NCI-H1092 treated with DMSO at 0.1 percent for 48 hours (cell line): ENCODE results near the gene SMIM44.

Experiments
- DNase-seq: peaks from one replicate; lab custom pipeline; 2025; lab: John Stamatoyannopoulos, UW

Gene SMIM44

DNA sequence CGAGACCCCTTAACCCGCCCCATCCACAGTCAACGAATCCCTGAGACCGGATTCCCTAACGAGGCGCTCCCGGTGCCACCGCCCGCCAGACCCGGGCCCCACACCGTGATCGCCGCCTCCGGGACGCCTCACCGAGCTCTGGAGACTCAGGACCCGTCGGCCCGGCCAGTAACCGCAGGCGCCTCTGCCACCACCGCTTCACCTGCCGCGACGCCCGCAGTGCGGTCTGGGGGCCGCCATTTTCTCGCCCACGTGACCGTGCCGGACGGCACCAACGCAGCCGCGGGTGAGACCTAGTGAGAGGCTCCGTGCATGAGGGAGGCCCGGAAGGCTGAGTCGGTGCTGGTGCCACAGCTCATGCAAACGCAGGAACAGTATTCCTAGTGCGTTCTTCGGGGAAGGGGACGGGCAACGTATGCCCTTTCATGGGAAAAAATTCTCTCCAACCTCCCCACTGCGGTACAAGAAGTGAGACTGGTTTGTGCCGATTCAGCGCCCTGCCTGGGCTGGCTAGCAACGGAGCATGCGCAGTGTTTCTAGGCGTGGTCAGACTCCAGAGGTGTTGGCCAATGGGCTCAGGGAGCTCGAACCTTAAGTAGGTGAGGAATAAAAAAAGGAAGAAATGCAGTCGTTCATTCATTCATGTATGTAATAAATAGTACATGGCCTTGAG, 17.3 kb upstream of the SMIM44 start, which contains the start of gene DOHH:
TSS of gene DOHH (minus strand) at position 246 of the 673 bp plus-strand sequence. CDS start 3,860 bp downstream, outside the sequence.
- DNase-seq: peak; percentile 98

DNA sequence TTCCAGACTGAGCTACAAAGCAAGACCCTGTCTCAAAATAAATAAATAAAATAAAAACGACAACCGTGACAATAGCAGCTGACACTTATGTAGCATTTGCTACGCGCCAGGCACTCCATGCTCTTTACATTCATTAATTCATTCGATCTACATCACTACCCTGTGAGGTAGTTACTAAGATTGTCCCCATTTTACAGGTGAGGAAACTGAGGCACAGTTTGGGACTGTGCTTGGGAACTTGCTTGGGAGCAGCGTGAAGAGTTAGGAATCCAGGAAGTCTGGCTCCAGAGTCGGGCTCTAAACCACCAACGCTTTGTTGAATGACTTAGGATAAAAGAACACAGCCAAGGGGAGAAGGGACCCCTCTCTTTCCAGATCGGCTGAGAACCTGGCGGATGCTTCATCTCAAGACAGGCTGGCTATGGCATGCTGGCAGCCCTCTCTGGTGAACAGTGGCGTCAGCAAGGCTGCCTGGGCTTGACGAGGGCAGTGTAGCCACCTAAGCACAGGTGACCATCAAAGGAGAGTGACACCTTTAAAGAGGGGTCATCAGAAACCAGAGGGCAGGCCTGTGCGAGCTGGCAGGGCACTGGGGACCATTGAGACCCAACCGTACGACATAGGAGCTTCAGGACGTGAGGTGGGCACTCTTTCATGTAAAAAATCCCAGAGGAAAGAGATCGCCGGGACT, 16.6 kb upstream of the SMIM44 start:
- DNase-seq: no peak

DNA sequence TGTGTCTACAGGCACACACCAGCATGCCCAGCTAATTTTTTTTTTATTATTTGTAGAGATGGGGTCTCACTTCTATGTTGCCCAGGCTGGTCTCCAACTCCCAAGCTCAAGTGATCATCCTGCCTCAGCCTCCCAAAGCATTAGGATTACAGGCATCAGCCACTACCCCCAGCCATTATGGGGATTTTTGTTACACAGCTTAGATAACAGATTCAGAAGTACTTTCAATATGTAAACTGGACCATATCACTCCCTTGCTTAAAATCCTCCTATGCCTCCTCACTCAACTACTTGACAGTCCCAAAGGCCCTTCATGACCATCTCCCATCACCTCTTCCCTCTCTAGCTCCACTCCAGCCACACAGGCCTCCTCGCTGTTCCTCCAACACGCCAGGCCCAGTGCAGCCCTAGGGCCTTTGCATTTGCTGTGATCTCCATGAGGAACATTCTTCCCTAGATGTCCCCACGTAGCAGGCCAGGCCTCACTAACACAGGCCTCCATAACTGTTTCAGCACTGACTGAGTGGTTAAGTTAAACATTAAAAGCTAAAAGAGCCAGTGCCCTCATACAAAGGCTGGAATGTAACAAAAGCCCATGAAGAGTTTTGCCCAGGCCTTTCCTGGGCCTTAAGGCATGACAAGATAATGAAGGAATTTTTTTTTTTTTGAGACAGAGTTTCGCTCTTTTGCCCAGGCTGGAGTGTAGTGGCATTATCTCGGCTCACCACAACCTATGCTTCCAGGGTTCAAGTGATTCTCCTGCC, 14.7 kb upstream of the SMIM44 start:
- no peak for DNase-seq

DNA sequence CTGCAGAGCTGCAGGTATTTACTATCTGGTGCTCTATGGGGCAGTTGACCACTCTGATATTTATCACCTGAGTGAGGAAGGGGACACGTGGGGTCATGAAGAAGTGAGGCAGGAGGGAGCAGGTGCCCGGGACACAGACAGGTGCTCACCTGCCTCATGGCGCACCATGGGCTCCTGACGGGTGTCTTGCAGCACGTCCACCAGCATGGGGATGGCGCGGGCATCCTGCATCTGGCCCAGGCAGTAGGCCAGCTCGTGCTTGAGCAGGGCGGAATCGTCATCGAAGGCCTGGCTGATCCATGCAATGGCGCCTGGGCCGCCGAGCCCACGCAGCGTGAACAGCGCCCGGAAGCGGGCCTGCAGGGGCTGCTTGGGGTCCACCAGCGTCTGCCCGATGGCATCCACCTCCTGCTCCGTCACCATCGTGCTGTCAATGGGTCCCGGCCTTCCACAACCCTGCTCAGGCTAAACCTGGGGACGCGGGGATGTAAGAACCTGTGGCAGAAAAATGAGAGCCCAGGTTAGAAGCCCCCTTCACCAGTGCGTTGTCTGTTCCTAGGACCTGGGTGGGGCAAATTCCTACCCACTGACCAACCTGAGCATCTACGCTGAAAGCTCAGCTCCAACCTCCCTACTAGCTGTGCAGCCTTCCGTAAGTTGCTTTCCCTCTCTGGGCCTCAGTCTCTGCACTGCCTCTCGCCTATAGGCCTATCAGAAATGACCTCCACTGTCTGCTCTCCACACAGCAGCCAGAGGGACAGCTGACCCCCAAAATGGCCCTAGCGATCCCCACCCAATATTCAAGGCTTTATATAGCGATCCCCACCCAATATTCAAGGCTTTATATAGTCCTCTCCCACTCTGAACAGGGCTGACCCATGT, 13.4 kb upstream of the SMIM44 start:
- DNase-seq: no peak

DNA sequence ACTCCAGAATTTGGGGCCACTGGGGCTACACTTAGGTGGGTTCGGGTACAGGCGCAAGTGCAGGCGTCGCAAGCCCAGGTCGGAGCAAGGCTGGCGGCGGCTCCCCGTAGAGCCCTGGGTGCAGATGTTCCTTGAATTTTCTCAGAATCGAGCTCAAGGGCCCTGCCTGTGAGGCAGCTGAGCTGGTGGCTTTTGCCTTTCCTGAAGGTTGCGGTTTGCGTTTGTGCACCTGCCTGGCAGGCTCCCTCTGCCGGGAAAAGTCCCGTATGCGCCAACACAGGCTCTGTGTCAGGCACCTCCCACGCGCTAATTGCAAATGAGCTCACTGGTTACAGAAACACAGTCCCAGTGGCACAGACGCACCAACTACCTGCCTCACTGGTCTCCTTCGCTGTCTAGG, 11.3 kb upstream of the SMIM44 start:
- DNase-seq: no peak

DNA sequence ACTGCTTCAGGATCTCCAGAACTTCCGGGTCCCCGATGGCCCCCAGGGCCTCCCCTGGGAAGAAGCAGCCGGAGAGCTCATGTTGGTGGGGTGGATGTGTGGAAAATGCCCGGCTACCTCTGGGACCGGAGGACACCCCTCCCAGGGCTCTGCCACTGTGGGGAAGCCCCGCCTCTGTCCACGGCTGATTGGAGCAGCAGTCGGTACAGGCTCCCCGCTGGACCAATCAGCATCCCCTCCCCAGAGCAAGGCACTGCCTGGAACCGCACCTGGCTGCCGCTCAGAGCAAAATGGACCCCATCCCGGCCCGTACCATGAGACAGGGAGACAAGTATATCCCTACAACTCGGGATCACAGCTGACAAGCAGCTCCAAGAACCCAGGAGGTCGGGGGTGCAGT, 10.8 kb upstream of the SMIM44 start:
- no peak for DNase-seq

DNA sequence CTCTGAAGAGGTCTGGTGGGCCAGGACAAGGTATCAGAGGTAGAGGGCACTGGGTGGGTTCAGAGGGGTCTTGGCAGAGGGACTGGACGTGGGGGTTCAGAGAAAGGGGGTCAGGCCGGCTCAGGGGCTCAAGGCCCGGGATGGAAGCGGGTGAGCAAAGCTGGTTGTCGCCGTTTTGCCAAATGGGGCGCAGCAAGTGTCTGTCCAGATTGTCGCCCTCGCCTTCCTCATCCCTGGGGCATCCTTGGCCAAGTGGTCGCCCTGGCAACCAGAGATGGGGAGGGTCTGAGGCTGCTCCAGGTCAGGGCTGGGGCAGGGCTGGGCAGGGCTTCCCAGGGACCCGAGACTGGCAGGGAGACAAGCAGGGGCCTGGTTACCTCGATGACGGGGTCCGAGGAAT, 10.4 kb upstream of the SMIM44 start:
- no peak for DNase-seq

DNA sequence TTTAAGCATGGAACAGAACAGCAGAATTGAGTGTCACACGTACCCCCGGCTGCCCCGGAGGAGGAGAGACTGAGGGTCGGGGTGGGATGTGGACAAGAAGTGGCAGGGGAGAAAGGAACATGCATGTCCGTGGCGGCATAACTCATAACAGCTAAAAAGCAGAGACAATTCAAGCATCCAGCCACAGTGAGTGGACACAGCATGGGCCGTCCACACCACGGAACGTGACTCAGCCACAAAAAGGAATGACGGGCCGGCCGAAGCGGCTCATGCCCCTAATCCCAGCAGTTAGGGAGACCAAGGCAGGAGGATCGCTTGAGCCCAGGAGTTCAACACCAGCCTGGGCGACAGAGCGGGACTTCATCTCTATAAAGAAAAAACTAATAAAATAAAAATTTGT, 9.7 kb upstream of the SMIM44 start:
- DNase-seq: no peak

DNA sequence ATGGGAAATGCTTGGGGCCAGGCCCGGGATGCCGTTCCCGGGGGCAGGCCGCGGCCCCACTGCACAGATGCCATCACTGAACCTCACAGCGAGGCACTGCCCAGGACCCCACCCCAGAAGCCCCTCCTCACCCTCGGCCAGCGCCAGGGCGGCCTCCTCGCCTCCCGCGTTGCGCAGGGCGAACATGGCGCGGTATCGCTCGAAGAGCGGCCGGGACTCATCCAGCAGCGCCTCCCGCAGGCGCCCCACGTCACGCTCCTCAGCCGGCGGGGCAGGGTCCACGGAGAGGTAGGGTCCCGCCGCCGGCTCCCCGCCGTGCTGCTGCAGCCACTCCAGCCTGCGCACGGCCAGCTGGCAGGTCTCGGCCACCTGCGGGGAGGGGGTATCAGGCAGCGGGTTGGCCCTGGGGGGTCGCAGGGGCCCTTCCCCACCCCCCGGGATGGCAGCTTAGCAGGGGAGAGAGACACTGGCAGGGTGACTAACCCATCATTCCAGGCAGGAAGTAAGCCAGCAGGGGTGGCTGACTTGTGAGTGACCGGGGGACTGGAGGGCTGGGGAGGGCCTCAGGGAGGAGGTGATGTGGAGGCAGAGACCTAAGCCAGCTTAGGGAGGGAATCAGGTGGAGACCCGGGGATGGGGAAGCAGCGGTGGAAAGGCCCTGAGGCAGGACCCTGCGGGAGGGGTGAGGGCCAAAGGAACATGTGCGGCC, 9.0 kb upstream of the SMIM44 start:
- DNase-seq: no peak

DNA sequence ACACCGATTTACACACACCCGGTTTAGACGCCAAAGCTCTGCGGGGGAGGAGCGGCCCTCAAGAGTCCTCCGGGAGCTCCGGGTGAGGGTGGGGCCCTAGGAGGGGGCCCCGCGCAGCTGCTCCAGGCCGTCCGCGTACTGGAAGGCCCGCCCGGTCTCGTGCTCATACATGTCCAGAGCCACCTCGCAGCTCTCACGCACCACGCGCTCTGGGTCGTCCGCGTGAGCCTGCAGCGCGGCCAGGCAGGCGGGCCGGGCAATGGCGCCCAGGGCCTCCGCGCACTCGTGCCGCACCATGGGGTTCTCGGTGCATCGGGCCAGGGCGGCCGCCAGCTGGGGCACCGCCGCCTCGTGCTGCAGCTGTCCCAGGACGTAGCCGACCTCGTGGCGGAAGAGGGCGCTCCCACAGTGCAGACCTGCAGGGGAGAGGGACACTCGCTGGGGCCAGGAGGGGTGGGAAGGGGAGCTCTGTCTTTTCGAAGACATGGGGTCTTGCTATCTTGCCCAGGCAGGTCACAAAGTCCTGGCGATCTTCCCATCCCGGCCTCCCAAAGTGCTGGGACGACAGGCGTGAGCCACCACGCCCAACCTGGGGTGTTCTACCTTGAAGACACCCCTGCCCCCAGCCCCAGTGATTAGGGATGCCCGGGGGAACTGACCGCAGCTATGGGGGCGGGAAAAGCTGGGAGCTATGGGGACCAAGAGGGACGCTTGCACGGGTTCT, 8.3 kb upstream of the SMIM44 start:
- DNase-seq: no peak

DNA sequence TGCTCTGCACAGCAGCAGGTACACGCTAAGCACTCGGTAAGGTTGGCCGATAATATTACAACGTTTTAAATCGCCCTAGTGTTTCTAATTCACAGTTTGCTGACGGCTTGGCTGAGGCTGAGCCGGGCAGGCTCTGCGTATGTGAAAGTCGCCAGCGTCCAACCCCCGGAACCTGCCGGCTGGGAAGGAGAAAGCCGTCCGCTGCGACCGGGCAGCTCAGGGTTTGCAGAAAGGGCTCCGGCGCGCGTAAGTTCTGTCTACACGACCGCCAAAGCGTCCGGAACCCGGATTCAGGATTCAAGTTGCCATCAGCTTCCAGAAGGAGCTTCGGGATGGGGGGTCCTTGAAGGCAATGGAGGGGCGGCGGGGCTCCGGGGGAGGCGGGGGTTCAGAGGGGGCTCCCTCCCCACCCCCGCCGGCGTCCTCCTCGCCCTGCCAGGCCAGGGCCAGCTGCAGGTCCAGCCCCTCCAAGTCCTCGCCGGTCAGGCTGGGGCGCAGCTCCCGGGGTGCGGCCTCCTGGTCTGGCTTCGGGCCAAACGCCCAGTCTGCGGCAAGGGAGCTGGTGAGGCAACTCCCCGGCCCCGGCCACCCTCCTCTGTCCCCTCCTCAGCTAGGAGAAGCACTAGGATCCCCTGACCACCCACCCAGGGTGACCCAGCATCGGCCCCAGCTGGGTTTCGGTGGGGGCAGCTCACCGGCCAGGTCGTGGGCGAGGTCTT, 575 bp downstream of the SMIM44 start:
- no peak for DNase-seq

DNA sequence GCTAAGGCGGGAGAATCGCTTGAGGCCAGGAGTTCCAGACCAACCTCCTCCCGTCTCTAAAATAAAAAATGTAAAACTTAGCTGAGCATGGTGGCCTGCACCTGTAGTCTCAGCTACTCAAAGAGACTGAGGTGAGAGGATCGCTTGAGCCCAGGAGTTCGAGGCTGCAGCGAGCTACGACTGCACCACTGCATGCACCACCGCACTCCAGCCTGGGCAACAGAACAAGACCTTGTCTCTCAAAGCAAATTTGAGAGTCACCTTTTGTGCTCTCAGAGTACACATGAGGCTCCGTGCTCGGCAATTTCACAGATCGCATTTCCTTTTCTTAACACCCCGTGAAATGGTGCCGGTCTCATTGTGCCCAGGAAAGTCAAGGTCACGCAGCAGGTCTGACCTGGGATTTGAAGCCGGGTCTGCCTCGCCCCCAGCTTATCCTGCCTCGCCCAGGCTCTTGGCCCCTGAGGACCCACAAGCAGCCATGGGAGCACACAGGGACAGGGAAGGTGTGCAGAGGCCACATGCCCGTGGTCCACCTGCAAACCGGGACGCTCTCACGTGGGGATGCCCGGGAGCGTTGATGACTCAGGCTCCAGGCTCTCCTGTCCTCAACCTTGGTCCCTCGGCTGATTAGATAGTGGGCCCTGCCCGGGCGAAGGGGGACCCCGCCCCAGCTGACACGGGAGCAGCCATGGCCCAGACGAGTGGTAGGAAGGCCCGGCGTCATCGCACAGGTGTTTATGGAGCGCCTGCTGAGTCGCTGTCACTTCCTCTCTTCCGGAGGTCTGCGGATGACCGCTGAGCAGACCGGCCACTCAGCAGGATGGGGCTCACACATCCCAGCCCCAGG, 1.8 kb downstream of the SMIM44 start:
- no peak for DNase-seq

DNA sequence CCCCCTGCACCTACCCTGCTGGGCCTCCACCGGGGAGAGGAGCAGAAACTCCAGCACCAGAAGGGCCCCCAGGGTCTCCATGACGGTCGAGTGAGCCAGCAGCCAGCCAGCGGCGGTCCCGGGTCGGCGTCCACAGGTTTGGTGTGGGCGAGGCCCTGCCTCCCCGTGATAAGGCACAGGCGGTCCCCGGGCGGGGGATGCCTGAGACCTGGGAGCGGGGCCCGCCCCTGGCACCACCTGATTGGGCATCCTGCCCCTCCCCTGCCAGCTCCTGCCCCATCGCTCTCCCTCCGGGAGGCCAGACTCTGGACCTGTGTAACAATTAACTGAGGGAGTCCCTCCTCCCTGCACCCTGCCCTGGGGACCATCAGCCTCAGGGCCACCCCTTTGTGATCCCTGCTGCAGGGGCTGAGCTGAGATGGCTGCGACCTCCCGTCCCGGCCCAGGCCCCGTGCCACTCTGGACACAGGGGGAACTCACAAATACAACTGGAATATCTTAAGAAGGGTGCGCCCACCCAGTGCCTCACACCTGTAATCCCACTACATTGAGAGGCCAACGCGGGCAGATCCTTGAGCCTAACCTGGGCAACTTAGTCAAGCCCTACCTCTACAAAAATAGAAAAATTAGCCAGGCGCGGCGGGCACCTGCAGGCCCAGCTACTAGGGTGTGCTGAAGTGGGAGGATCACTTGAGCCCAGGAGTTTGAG, 2.7 kb downstream of the SMIM44 start, which contains the start of gene SMIM24:
TSS of gene SMIM24 (minus strand) at position 143 of the 709 bp plus-strand sequence. CDS start at position 81, 62 bp downstream.
- no peak for DNase-seq

DNA sequence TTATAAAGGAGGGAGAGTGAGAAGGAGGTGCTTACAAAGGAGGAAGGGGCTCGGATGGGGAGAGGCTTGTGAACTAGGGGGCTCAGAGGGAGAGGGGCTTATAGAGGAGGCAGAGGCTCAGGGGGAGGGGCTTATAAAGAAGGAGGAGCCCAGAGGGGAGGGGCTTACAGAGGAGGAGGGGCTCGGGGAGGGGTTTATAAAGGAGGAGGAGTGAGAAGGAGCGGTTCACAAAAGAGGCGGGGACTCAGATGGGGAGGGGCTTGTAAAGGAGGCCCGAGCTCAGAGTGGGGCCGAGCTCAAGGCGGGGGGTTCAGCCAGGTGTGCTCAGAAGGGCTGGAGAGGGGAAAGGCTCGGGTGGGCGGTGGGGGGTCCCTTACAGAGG, 3.4 kb downstream of the SMIM44 start:
- no peak for DNase-seq

DNA sequence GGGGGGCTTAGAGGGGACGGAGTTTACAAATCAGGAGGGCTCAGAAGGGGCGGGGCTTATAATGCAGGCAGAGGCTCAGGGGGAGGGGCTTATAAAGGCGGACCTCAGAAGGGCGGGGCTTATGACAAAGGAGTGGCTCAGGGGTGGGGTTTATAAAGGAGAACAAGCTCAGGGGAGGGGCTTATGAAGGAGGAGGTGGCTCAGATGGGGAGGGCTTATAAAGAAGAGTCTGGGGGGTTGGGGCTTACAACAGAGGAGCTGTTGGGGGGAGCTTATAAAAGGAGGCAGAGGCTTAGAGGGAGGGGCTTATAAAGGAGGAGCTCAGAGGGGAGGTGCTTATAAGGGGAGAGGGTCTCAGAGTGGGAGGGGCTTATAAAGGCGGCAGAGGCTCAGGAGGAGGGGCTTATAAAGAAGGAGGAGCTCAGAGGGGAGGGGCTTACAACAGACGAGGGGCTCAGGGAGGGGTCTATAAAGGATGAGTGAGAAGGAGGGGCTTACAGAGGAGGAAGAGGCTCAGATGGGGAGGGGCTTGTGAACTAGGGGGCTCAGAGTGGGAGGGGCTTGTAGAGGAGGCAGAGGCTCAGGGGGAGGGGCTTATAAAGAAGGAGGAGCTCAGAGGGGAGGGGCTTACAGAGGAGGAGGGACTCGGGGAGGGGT, 3.9 kb downstream of the SMIM44 start:
- no peak for DNase-seq

DNA sequence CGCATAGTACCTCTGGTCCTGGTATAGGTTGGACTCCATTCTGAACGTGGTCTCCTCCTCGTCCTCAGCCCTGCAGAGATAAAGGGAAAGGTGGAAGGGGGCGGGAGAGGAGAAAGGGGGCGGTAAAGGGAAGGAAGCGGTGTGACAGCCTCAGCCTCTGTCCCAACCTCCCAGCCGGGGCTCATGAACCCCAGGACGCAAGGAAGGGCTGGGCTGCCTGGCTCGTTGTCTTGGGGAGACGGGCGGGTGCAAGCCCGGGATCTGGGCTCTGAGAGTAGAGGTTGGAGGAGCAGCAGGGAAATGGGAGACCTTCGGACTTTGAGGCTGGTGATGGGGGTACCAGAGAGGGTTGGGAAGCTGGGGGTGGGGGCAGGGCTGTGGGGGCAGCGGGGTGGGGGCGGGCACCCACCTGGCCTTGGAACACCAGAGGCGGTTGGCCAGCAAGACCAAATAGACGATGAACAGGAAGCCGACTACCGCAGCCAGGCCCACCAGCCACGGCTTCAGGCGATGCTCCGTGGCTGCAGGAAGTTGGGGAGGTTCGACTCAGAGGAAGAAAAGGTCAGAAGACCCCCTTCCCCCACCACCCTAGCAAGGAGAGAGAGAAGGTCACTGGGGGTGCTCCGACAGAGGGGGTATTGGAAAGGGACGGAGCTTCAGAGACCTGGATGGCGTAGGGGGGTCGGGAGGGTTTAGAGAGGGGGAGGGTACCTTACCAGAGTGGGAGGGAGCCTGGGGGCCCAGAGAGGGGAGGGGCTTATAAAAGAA, 4.6 kb downstream of the SMIM44 start:
- DNase-seq: no peak

DNA sequence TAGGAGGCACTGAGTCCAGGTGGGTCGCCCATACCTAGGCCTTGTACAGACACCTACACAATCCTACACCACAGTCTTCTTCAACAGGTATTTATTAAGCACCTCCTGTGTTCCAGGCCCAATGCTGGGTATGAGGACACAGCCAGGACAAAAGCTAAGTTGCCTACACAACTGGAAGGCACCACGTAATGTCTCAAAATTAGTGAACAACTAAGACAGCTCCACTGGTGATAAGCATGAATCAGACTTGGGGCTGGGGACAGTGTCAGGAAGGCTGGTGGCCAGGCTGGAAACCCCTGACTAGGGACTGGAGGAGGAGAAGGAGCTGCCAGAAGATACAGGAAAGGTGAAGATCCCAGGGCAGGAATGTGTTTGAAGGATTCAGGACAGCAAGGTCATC, 5.3 kb downstream of the SMIM44 start:
- DNase-seq: no peak
